Endometrial microvascular endothelial cells (primary cell): ENCODE measurements around the gene SAMD11. TPM values are rescaled to one million over a fixed set of nuclear protein-coding genes. Genes with fewer than 3 reads are reported as not detected.
"Not testable (repeated sequence)": the region's sequence is repeated elsewhere in the genome, so short reads cannot be mapped to it uniquely, and the experiment has no call there.

Experiments used
- in situ Hi-C: cut with HindIII; loops from 2 replicates; pipeline ENCODE4 v1.10.0; 2017; ENCODE audit warnings: low sequenced_read_pairs, low pct_unique_long_range_greater_than_20kb; ENCODE audit errors: inconsistent ontology term
- total RNA-seq: library from RNA; depleted of rRNA; stranded (reverse); fragments of >200 nt; gene quantifications from one replicate; pipeline ENCODE4 v1.2.3, GENCODE V29; 2015; ENCODE audit errors: inconsistent ontology term

SAMD11 gene
- total RNA-seq, 1 donor from 2014 or later, result 0.19 TPM

DNA sequence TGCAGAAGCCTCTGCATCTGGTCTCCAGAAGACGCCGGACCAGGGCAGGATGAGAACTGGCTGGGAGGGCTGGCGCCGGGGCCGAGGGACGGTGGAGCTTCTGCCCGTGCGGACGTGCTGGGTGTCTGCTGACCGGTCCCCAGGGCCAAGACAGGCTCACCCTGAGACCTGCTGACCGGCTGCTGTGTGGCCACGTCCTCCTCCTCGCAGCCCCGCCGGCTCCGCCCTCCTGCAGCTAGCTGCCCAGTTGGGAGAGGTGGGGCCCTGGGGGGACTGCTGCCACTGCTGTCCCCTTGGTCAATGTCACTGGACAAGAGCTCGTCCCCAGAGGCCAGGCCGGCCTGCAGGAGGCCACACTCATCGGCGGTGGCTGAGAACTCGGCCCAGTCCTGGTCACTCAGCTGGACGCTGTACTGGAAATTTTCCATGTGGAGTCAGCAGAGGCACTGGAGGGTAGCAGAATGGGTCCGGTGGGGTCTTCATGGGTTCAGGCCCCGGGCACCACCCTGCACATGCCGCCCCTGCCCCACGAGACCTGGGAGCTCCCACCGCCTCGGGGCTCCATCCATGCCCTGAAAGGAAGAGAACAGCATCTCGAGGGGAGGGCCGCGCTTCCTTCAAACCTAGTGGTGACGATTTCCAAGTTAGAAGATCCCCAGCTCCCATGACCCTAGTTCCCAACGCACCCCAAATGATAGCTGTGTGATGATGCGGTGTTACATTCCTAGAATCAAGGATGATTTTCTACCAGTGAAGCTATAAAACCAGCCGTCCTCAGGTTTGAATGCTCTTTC is 57.1 kb downstream of the SAMD11 start:
- in situ Hi-C loops, result no loop called here

DNA sequence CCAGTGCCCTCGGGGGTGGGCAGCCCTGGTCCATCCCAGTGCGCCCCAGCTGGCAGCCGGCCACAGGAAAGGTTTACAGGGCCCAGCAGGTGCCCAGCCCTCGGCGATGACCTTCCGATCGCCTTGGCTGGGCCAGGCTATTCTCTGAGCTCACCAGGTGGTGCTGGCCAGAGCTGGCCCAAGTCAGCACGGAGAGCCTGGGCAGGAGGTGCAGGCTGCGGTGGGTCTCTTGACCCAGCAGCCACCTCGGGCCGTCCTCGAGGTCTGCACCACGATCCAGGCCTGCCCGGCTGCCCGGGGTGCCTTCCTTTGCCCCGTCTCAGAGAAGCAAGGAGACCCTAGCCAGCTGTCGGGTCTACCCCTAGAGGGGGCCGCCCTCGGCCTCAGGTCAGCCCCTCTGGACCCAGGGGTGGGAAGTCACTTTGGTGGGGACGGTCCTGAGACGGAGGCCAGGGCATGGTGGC is 57.8 kb downstream of the SAMD11 start:
- in situ Hi-C loops, result no loop called here

DNA sequence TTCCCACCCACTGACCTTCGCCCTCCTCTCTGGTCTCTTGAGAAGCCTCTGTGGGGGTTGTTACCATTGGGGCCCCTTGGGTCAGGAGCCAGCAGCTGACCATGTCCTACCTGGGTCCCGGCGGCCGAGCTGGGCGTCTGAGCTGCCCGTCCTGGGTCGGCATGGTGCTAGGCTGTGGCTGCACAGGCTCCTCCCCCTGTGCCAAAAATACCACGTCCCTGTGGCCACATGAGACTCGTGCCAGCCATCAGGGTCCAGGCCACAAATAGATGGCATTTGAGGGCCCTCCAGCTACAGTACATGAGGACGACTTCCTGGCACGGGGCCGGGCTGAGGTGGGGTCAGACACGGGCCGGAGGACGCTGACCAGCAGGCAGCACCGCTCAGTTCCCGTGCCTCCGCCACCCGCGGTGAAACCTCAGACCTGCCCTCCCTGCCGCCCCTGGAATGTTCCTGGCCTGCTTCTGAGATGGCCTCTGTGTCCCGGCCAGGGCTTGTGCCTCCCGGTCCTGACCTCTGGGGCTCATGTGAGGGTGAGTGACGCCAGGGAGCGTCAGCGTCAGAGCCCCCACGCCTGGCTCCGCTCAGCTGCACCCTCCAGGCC is 58.3 kb downstream of the SAMD11 start, which contains the start of gene PERM1:
PERM1 (minus strand) TSS at position 139 of the 604 bp plus-strand sequence. CDS start 1,064 bp downstream, outside the sequence.
- in situ Hi-C loops, result no loop called here

DNA sequence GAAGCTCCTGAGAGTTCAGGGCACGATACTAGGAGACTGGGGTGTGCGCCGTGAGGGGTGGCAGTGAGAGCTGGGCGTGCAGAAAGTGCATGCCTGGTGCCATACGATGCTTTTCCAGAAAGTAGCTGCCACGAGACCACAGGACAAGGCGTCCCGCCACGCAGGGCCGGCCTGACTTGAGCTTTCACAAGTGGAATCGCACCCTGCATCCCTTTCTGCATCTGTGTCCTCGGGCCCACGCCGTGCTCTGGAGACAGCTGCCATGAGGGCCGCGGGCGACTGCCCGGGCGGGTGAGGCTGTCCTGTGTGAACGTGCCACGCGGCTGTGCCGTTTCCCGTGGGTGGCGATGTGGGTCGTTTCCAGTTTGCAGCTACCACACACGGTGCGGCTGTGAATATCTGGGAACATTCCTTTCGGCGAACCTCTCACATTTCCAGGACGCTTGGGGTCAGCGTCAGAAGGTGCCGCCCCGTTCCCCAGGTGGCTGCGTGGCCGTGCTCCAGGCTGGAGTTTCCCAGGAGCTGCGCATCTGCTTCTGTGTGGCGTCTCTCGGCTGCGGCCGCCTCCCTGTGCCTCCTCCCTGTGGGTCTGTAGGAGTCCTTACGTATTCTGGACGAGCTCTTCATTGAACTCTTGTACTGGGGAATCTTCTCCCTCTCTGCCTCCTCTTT is 59.2 kb downstream of the SAMD11 start:
- in situ Hi-C loops, result no loop called here

DNA sequence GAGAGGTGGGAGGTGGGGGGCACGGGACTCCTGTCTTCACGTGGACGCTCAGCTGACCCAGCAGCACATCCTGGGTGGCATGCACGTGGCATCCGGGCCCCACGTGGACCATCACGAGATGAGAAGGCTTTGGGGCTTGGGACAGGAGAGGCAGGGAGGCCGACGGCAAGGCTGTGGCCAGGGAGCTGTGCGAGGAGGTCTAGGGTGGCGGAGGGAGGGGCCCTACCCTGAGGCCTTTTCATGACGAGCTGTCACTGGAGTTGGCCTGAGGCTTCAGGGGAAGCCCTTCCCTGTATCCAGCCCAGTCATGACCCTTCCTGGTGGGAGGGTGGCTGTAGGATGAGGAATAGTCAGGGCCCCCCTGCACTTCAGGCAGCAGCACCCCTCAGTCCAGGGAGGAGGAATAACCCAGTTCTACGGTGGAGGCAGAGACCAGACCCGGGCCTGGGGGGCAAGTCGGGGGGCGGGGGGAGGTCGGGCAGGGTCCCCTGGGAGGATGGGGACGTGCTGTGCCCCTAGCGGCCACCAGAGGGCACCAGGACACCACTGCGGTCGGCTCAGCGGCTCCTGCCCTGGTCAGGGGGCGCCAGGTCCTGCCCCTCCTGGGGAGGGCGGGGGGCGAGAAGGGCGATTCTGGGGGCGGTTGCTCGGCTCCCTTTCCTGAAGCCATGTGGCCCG is 60.2 kb downstream of the SAMD11 start:
- in situ Hi-C loops, result no loop called here

DNA sequence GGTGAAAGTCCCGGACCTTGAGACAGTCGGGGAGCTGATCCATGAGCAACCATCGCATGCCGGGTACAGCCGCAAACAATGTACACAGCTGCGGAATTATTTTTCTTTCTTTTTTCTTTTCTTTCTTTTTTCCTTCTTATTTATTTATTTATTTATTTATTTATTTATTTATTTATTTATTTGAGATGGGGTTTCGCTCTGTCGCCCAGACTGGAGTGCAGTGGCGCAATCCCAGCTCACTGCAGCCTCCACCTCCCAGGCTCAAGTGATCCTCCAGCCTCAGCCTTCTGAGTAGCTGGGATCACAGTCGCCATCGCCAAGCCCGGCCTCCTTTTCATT is 60.7 kb downstream of the SAMD11 start:
- in situ Hi-C loops, result no loop called here

DNA sequence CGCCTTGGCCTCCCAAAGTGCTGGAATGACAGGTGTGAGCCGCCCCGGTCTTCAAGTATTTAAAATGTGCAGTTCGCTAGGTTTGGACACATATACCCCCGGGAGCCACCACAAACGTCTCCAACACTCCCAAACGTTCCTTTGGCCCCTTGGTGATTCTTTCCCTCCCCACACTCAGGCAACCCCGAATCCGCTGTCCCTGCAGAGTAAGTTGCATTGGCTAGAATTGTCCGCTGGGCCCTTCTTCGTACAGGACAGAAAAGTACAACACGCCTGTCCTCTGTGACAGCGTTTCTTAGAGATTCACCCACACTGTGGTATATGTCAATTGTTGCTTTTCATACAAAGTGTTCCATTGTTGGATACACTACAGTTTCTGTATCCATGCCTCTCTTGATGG is 61.4 kb downstream of the SAMD11 start:
- in situ Hi-C loops, result no loop called here

DNA sequence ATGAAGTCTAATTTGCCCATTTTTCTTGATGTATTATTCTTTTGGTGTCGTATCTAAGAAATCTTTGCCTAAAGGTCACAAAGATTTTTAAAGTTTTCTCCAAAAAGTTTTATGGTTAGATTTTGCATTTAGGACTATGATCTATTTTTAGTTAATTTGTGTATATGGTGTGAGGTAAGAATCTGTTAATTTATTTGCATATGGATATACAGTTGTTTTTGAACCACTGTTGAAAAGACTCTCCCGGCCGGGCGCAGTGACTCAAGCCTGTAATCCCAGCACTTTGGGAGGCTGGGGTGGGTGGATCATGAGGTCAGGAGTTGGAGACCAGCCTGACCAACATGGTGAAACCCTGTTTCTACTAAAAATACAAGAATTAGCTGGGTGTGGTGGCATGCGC is 64.3 kb downstream of the SAMD11 start:
- in situ Hi-C loops, result not testable (repeated sequence)

DNA sequence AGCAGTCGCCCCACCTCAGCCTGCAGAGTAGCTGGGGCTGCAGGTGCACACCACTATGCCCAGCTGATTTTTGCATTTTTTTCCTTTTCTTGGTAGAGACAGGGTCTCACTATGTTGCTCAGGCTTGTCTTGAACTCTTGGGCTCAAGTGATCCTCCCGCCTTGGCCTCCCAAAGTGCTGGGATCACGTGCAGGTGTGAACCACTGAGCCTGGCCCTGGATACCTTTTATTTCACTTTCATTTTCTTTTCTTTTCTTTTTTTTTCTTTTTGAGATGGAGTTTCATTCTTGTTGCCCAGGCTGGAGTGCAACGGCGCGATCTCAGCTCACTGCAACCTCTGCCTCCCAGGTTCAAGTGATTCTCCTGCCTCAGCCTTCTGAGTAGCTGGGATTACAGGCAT is 67.6 kb downstream of the SAMD11 start:
- in situ Hi-C loops, result not testable (repeated sequence)

DNA sequence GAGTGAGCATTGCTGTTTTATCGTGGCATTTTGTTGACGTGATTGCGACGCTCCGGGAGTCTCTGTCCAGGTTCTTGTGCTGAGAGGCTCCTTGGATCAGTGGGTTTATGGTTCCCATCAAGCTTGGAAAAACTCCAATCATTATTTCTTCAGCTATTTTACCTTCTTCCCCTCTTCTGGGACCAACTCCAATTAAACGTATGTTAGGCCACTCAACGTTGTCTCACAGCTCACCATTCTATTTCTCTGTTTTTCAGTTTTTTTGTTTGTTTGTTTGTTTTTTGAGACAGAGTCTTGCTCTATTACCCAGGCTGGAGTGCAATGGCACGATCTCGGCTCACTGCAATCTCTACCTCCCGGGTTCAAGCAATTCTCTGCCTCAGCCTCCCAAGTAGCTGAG is 68.2 kb downstream of the SAMD11 start:
- in situ Hi-C loops, result no loop called here

DNA sequence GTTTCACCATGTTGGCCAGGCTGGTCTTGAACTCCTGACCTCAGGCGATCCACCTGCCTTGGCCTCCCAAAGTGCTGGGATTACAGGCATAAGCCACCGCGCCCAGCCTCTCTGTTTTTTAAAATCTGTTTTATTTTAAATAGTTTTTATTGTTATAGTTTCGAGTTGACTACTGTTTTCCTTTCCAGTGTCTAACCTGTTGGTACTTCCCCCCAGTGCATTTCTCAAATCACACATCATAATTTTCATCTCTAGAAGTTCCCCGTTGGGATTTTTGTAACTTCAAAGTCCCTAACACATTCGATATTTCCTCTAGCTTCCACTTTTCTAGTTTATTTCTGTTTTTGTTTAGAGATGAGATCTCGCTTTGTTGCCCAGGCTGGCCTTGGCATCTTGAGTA is 68.6 kb downstream of the SAMD11 start:
- in situ Hi-C loops, result no loop called here

DNA sequence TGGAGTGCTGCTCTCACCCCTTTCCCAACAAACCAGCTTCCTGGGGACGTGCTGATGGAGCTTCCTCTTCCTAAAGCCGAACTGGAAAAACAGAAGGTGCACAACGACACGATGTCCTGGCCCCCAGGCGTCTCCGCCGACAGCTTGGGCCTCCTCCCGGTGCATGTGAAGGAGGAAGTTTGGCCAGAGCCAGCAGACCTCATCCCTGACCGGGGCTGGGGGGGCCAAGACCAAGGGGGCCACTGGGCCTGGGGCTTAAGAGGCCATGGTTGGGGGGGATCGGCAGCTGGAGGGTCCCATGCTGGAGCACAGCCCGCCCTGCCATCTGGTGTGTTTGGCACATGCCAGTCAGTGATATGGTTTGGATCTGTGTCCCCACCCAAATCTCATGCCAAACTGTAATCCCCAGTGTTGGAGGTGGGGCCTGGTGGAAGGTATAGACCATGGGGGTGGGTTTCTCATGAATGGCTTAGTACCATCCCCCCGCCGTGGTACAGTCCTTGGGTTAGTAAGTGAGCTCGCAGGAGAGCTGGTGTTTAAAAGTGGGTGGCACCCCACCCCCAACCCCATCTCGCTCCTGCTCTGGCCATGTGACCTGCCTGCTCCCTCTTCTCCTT is 69.8 kb downstream of the SAMD11 start:
- in situ Hi-C loops, result no loop called here

Other genes starting within 250 kb of the SAMD11 start
- not detected for gene OR4F16, start 237.3 kb upstream of the SAMD11 start, total RNA-seq
- 98.2 TPM for gene NOC2L, start 35.3 kb downstream of the SAMD11 start, total RNA-seq
- gene KLHL17, start 36.7 kb downstream of the SAMD11 start, total RNA-seq, result 6.1 TPM
- 0.56 TPM for gene PLEKHN1, start 42.6 kb downstream of the SAMD11 start, total RNA-seq
- gene PERM1, start 58.2 kb downstream of the SAMD11 start, total RNA-seq, result not detected
- gene HES4, start 76.2 kb downstream of the SAMD11 start, total RNA-seq, result 1.1 TPM
- gene ISG15, start 89.6 kb downstream of the SAMD11 start, total RNA-seq, result 303 TPM
- gene AGRN, start 96.2 kb downstream of the SAMD11 start, total RNA-seq, result 77.4 TPM
- gene RNF223, start 150.4 kb downstream of the SAMD11 start, total RNA-seq, result not detected
- 22.3 TPM for gene C1orf159, start 192.2 kb downstream of the SAMD11 start, total RNA-seq
- not detected for gene TTLL10, start 250.0 kb downstream of the SAMD11 start, total RNA-seq